Measurements from ENCODE around the gene IL1R1. TPM values are rescaled to one million over a fixed set of nuclear protein-coding genes. Genes with fewer than 3 reads are reported as not detected.
"Not testable (repeated sequence)": the region's sequence is repeated elsewhere in the genome, so short reads cannot be mapped to it uniquely, and the experiment has no call there.

Gene IL1R1
- total RNA-seq, 1 donor from 2014 or later: 22.6 TPM

DNA sequence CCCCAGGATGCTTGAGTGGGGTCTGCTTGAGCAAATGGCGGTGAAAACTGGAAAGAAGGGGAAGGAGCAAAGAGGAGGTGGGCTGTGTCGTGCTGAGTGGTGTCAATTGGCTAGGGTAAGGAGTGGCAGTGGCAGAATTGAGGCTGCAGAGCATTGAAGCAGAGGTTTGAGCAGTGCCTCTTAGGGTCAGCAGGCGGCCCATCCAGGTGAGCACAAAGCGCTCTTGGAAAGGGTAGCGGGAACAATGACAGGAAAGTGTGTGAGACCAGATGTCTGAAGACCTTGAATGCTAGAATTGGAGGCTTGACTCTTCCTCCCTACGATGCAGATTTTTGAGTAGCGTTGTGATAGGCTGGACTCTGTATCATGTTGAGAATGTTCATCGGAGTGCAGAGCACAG, 39.3 kb upstream of the IL1R1 start:
- no peak overlapping the region for H3K27ac ChIP-seq (replicated peaks)
- intact Hi-C loops (cut with micrococcal nuclease): no loop called here

DNA sequence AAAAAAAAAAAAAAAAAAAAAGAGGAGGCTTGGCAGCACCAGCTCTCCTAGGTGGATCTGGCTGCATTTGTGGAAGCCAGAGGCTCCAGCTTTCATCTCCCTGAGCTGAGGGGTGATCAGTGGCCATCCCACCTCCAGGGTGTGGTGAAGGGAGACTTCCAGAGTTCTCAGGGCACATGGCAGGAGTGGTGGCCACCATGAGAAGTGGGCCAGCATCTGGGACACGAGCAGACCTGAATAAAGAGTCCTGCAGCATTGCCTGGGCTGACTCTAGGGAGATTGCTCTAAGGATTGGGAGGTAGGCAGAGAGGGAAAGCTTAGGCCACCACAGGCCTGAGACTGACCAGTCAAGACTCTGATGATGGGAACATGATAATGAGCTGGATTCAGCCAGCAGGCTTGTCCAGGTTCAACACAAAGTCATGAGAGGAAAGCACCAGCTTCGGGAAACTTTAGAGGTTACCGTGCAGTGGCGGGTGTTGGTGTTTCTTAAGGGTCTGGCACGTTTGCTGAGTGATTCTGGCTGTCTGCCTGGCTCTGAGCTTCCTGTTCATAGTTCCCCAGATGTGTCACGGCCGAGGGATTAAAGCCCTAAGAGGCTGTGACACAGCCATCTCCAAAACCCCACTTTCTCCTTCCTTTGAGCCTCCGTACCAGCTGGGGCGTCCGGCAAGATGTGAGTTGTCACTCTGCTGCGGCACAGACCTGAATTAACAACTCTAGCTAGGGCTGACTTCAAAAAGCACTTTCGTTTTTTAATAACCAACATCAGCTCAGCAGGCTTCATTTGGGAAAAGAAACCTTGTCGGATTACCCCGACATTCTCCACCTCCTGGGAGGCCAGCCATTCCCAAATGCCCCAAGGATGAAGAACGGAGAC, 38.3 kb upstream of the IL1R1 start:
- TF ChIP-seq, protein P1, sequence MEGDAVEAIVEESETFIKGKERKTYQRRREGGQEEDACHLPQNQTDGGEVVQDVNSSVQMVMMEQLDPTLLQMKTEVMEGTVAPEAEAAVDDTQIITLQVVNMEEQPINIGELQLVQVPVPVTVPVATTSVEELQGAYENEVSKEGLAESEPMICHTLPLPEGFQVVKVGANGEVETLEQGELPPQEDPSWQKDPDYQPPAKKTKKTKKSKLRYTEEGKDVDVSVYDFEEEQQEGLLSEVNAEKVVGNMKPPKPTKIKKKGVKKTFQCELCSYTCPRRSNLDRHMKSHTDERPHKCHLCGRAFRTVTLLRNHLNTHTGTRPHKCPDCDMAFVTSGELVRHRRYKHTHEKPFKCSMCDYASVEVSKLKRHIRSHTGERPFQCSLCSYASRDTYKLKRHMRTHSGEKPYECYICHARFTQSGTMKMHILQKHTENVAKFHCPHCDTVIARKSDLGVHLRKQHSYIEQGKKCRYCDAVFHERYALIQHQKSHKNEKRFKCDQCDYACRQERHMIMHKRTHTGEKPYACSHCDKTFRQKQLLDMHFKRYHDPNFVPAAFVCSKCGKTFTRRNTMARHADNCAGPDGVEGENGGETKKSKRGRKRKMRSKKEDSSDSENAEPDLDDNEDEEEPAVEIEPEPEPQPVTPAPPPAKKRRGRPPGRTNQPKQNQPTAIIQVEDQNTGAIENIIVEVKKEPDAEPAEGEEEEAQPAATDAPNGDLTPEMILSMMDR (IDR thresholded peaks at IDR 0.05; ENCODE audit: borderline replicate concordance): no peak
- peak; percentile 62 for DNase-seq
- Histone ChIP-seq H3K4me3 (peak overlapping the region; percentile 59), H3K27me3 (ENCODE audit: low read depth) (no peaks in the 10 kb centered on the region), H3K27ac (replicated peaks) (peak overlapping the region; percentile 77), H3K4me1 (peaks cover 24% of the 10 kb centered on the region), H3K9me3 (replicated peaks) (no peaks in the 10 kb centered on the region), H3K36me3 (no peaks in the 10 kb centered on the region)
- intact Hi-C loops (cut with micrococcal nuclease): no loop called here

More for the DNA sequence above, 39.3 kb upstream of the IL1R1 start:
- TF ChIP-seq, protein P1 (IDR thresholded peaks at IDR 0.05; ENCODE audit: borderline replicate concordance): no peak
- Histone ChIP-seq H3K9me3 (replicated peaks) (peaks cover 6% of the 10 kb centered on the region), H3K27me3 (ENCODE audit: low read depth) (no peaks in the 10 kb centered on the region), H3K36me3 (no peaks in the 10 kb centered on the region), H3K4me3 (no peak overlapping the region), H3K4me1 (peaks cover 24% of the 10 kb centered on the region)
- DNase-seq: no peak

- TF ChIP-seq, protein P1 (IDR thresholded peaks at IDR 0.05; ENCODE audit: borderline replicate concordance): no peak
- Histone ChIP-seq H3K9me3 (replicated peaks) (no peaks in the 10 kb centered on the region), H3K27me3 (ENCODE audit: low read depth) (no peaks in the 10 kb centered on the region), H3K36me3 (no peaks in the 10 kb centered on the region), H3K4me3 (no peak overlapping the region), H3K4me1 (peaks cover 24% of the 10 kb centered on the region), H3K27ac (replicated peaks) (no peak overlapping the region)
- DNase-seq: no peak
- intact Hi-C loops (cut with micrococcal nuclease): no loop called here
These were observed 36.4 kb upstream of the IL1R1 start for GRCh38 chr2:102106133-102106556.

DNA sequence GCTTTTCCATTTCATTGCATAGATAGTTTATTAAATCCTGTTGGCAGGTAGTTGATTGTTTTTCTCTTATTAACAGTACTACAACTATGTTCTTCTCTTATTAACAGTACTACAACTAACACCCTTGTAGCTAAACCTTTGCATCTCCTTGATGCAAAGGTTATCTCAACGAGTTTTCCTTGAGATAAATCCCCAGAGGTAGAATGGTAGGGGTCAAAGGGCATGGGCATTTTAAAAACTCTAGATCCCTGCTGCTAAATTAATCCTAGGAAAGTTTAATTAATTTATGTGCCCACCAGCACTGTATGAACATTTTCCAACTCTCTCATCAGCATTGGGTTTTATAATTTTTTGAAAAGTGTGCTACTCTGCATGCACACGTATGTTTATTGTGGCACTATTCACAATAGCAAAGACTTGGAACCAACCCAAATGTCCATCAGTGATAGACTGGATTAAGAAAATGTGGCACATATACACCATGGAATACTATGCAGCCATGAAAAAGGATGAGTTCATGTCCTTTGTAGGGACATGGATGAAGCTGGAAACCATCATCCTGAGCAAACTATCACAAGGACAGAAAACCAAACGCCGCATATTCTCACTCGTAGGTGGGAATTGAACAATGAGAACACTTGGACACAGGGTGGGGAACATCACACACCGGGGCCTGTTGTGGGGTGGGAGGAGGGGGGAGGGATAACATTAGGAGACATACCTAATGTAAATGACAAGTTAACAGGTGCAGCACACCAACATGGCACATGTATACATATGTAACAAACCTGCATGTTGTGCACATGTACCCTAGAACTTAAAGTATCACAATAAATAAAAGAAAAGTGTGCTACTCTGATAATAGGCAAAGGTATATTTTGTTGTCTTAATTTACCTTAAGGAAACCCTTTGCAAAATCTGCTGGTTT, 35.5 kb upstream of the IL1R1 start:
- not testable (repeated sequence) for H3K27ac ChIP-seq (replicated peaks); DNase-seq; H3K36me3 ChIP-seq

DNA sequence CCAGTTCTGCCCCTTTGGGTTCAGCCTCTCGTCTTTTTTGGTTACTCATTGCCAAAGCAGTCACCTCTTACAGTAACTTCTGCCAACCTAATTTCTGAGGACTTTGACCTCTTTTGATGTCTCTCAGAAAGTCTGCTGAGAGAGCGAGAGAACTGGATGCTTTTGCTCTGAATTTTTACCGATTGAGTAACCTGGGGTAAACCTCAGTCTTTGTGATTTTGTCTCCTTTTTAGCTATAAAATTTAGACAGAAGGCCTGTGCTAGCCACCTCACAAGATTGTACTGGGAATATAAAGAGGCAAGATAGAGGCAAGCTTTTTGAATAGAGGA, 34.8 kb upstream of the IL1R1 start:
- DNase-seq: no peak
- TF ChIP-seq, protein P1 (IDR thresholded peaks at IDR 0.05; ENCODE audit: borderline replicate concordance): no peak
- Histone ChIP-seq H3K27ac (replicated peaks) (no peak overlapping the region), H3K4me3 (no peak overlapping the region), H3K9me3 (replicated peaks) (no peaks in the 10 kb centered on the region), H3K27me3 (ENCODE audit: low read depth) (no peaks in the 10 kb centered on the region), H3K4me1 (peaks cover 18% of the 10 kb centered on the region), H3K36me3 (no peaks in the 10 kb centered on the region)
- intact Hi-C loops (cut with micrococcal nuclease): no loop called here

More for the DNA sequence above, 35.5 kb upstream of the IL1R1 start:
- peaks cover 20% of the 10 kb centered on the region for H3K4me1 ChIP-seq
- intact Hi-C loops (cut with micrococcal nuclease); H3K27me3 ChIP-seq (ENCODE audit: low read depth); H3K4me3 ChIP-seq; H3K9me3 ChIP-seq (replicated peaks): not testable (repeated sequence)
